SU-DHL-6 (cell line): Measurements from ENCODE around the gene SNTG2.

ENCODE experiments used
- H2AFZ ChIP-seq: fragments of 200-600 bp; sonication (generic); 2 replicates; pipeline ENCODE4 v1.6.1; 2014; ENCODE audit warnings: low read depth, mild to moderate bottlenecking, moderate library complexity, mixed read lengths, antibody characterized with exemption, low read length; ENCODE audit not compliant: severe bottlenecking
- H3F3A ChIP-seq: fragments of 200-600 bp; shearing (Covaris generic); 2 replicates; pipeline ENCODE4 v1.6.0; 2016; ENCODE audit warnings: antibody characterized with exemption, mild to moderate bottlenecking; ENCODE audit not compliant: insufficient read depth
- H3K27ac ChIP-seq: fragments of 200-600 bp; sonication (generic); 2 replicates; pipeline ENCODE4 v1.5.1; 2016; ENCODE audit warnings: low read depth, mild to moderate bottlenecking, low read length, moderate library complexity, mixed read lengths
- H3K27me3 ChIP-seq: fragments of 200-600 bp; sonication (generic), shearing (Covaris generic); 2 replicates; pipeline ENCODE4 v1.6.0; 2014; ENCODE audit warnings: mild to moderate bottlenecking, low read length
- H3K36me3 ChIP-seq: fragments of 200-600 bp; sonication (generic); 2 replicates; pipeline ENCODE4 v1.6.1; 2014; ENCODE audit warnings: mild to moderate bottlenecking, low read length, mixed read lengths
- H3K4me2 ChIP-seq: fragments of 300-600, 200-600 bp; shearing (Covaris generic), sonication (generic); 2 replicates; pipeline ENCODE4 v1.6.0; 2014; ENCODE audit warnings: low read length, low read depth, mild to moderate bottlenecking; ENCODE audit not compliant: poor library complexity, severe bottlenecking
- H3K4me3 ChIP-seq: fragments of 200-600 bp; sonication (generic); 2 replicates; pipeline ENCODE4 v1.5.1; 2014; ENCODE audit warnings: antibody characterized with exemption, low read length, mild to moderate bottlenecking, mixed read lengths; ENCODE audit not compliant: insufficient read depth, poor library complexity, severe bottlenecking
- H3K79me2 ChIP-seq: fragments of 200-600 bp; sonication (generic); 2 replicates; pipeline ENCODE4 v1.6.1; 2014; ENCODE audit warnings: mild to moderate bottlenecking, low read length, moderate library complexity; ENCODE audit not compliant: insufficient read depth
- H3K9ac ChIP-seq: fragments of 200-600 bp; sonication (generic); 2 replicates; pipeline ENCODE4 v1.7.0; 2014; ENCODE audit warnings: mild to moderate bottlenecking, low read length
- H3K9me2 ChIP-seq: fragments of 200-600 bp; sonication (generic); replicated peaks from 2 replicates; pipeline ENCODE4 v1.6.1; 2014; ENCODE audit warnings: low read length; ENCODE audit not compliant: insufficient read depth
- H3K9me3 ChIP-seq: fragments of 200-600 bp; sonication (generic); 2 replicates; pipeline ENCODE4 v1.6.1; 2014; ENCODE audit warnings: low read length, mixed read lengths; ENCODE audit not compliant: insufficient read depth
- H4K20me1 ChIP-seq: fragments of 200-600 bp; sonication (generic); 2 replicates; pipeline ENCODE4 v1.6.1; 2014; ENCODE audit warnings: low read depth, mild to moderate bottlenecking, antibody characterized with exemption, low read length, moderate library complexity, mixed read lengths
- EZH2phosphoT487 ChIP-seq: fragments of 200-600 bp; sonication (generic), shearing (Covaris generic); conservative IDR thresholded peaks from 2 replicates; pipeline ENCODE4 v1.6.1; 2018; ENCODE audit warnings: mild to moderate bottlenecking, antibody characterized with exemption, low read length, moderate library complexity, mixed read lengths
- TF ChIP-seq, protein P1 (sequence below): fragments of 200-600 bp; sonication (generic); IDR thresholded peaks from one replicate; pipeline ENCODE4 v1.5.1; 2017; ENCODE audit warnings: antibody characterized with exemption, mild to moderate bottlenecking, low read length, moderate library complexity; ENCODE audit not compliant: insufficient read depth, poor library complexity, severe bottlenecking

The SNTG2 gene

DNA sequence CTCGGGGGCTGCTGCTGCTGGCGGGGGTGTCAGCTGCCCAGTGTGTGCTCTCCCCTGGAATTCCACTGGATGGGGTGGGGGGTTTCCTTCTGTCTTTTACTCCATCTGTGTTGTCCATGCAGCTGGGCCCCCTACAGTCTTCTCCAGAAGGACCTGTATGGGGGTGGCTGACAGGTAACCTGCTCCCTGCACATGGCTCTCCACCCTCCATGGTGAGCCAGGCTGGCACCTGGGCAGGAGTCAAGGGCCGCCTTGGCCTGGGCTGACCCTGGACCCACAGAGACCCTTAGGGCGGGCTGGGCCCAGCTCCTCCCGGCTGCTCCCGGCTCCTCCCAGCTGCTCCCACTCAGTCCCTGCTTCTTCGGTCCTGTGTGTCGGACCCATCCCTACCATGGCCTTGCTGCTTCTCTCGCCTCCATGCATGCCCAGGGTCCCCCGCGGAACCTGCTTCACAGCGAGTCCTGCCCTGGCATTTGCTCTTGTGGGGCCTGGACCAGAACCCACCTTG lies 15.0 kb downstream of the SNTG2 start:
- Histone ChIP-seq H3K9me3 (no peaks in the 10 kb centered on the region), H4K20me1 (no peaks in the 10 kb centered on the region), H3K79me2 (no peaks in the 10 kb centered on the region), H3K4me2 (no peak overlapping the region), H3K9ac (no peak overlapping the region), H3F3A (no peaks in the 10 kb centered on the region), H3K9me2 (no peaks in the 10 kb centered on the region), H2AFZ (no peak overlapping the region), H3K4me3 (no peak overlapping the region), H3K27ac (no peak overlapping the region), H3K27me3 (no peaks in the 10 kb centered on the region), H3K36me3 (no peaks in the 10 kb centered on the region)
- no peak for TF ChIP-seq EZH2phosphoT487
- TF ChIP-seq, protein P1, sequence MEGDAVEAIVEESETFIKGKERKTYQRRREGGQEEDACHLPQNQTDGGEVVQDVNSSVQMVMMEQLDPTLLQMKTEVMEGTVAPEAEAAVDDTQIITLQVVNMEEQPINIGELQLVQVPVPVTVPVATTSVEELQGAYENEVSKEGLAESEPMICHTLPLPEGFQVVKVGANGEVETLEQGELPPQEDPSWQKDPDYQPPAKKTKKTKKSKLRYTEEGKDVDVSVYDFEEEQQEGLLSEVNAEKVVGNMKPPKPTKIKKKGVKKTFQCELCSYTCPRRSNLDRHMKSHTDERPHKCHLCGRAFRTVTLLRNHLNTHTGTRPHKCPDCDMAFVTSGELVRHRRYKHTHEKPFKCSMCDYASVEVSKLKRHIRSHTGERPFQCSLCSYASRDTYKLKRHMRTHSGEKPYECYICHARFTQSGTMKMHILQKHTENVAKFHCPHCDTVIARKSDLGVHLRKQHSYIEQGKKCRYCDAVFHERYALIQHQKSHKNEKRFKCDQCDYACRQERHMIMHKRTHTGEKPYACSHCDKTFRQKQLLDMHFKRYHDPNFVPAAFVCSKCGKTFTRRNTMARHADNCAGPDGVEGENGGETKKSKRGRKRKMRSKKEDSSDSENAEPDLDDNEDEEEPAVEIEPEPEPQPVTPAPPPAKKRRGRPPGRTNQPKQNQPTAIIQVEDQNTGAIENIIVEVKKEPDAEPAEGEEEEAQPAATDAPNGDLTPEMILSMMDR = no peak

DNA sequence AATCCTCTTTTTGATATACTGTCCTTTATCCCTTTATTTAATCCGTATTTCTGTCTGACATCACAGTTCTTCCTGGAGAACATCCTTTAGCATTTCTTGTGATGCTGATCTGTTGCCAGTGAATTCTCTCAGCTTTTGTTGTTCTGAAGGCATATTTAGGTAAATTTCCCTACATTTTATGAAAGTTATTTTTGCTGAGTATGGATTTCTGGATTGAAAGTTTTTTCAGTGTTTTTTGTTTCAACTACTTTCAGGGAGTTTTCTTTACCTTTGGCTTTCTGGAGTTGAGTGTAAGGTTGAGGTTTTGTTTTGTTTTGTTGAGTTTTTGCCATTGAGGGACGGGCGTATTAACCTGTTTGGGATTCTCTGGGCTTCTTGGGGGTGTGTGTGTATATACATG lies 22.5 kb downstream of the SNTG2 start:
- TF ChIP-seq EZH2phosphoT487 = no peak
- TF ChIP-seq, protein P1 = no peak
- Histone ChIP-seq H2AFZ (no peak overlapping the region), H3K9me3 (no peaks in the 10 kb centered on the region), H3F3A (no peaks in the 10 kb centered on the region), H4K20me1 (no peaks in the 10 kb centered on the region), H3K9ac (no peak overlapping the region), H3K9me2 (no peaks in the 10 kb centered on the region), H3K4me2 (no peak overlapping the region), H3K79me2 (no peaks in the 10 kb centered on the region), H3K4me3 (no peak overlapping the region), H3K27me3 (no peaks in the 10 kb centered on the region), H3K36me3 (no peaks in the 10 kb centered on the region), H3K27ac (no peak overlapping the region)

GRCh38 chr2:974054-974453 lies 23.4 kb downstream of the SNTG2 start:
- no peaks in the 10 kb centered on the region for H3K9me3 ChIP-seq
- no peaks in the 10 kb centered on the region for H3K9me2 ChIP-seq
- H2AFZ ChIP-seq = no peak overlapping the region
- no peaks in the 10 kb centered on the region for H4K20me1 ChIP-seq
- H3K27me3 ChIP-seq = no peaks in the 10 kb centered on the region
- no peak overlapping the region for H3K9ac ChIP-seq
- H3K79me2 ChIP-seq = no peaks in the 10 kb centered on the region
- TF ChIP-seq EZH2phosphoT487 = no peak
- H3K4me2 ChIP-seq = no peak overlapping the region
- H3F3A ChIP-seq = no peaks in the 10 kb centered on the region
- H3K27ac ChIP-seq = no peak overlapping the region
- no peaks in the 10 kb centered on the region for H3K36me3 ChIP-seq
- H3K4me3 ChIP-seq = no peak overlapping the region

- Histone ChIP-seq H3K36me3 (no peaks in the 10 kb centered on the region), H3K27me3 (no peaks in the 10 kb centered on the region), H3K4me3 (no peak overlapping the region), H3K9ac (no peak overlapping the region), H3F3A (no peaks in the 10 kb centered on the region), H3K9me3 (no peaks in the 10 kb centered on the region), H2AFZ (no peak overlapping the region), H3K79me2 (no peaks in the 10 kb centered on the region), H3K4me2 (no peak overlapping the region), H3K9me2 (no peaks in the 10 kb centered on the region), H4K20me1 (no peaks in the 10 kb centered on the region), H3K27ac (no peak overlapping the region)
- no peak for TF ChIP-seq EZH2phosphoT487
- TF ChIP-seq, protein P1 = no peak
Observed at GRCh38 chr2:974502-974901, 23.9 kb downstream of the SNTG2 start.
